GM18511 (cell line): Measurements from ENCODE around the gene AMBRA1.

ENCODE experiments used
- ATAC-seq: cut with Tn5 transposase; IDR thresholded peaks from one replicate; pipeline ENCODE4 v1.9.1; 2021; ENCODE audit warnings: mild to moderate bottlenecking, moderate library complexity; ENCODE audit not compliant: unreplicated experiment

AMBRA1 gene

DNA sequence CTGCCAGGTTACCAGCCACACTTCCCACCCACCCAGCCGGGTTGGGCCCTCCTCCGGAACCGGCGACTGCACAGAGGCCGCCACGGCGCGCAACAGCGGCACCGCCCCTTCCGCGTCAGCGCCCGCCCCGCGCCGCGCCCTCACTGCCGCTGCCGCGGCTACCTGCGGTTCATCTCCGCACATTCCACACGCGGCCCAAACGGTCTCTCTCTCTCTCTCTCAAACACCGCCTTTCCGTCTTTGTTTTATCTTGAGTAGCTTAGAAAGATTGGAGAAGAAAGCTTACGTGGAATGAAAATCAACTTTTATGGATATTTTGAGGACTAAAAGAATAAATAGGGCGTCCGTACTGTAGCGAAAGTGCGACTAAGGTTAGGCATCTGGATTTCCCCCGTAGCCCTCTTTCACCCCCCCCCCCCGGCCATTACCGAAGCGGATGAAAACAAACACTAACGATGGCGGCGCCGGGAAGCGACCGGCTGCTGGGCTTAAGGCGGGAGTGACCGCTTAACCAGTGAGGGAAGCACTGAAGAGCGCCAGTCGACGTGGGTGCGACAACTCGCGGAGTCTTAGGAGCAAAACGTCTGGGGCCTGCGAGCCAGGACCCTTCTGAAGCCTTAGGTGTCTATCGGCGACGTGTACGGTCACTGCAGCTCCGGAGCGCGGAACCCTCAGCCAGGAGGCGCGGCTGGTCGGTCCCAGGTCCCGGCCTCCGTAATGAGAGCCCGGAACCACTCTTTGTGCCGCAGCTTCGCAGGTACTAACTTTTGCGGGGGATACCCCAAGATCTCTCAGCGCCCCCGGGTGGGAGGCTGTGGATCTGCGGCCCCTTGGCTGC lies 23.5 kb upstream of the AMBRA1 start, which contains the start of the genes ATG13 and HARBI1:
Gene ATG13, plus strand, starts transcription at position 420 of the 838 bp plus-strand sequence. CDS start 26,739 bp downstream, outside the sequence.
Gene HARBI1, minus strand, starts transcription at position 94 of the 838 bp plus-strand sequence. CDS start 990 bp downstream, outside the sequence.
- ATAC-seq, result peak; percentile 98

DNA sequence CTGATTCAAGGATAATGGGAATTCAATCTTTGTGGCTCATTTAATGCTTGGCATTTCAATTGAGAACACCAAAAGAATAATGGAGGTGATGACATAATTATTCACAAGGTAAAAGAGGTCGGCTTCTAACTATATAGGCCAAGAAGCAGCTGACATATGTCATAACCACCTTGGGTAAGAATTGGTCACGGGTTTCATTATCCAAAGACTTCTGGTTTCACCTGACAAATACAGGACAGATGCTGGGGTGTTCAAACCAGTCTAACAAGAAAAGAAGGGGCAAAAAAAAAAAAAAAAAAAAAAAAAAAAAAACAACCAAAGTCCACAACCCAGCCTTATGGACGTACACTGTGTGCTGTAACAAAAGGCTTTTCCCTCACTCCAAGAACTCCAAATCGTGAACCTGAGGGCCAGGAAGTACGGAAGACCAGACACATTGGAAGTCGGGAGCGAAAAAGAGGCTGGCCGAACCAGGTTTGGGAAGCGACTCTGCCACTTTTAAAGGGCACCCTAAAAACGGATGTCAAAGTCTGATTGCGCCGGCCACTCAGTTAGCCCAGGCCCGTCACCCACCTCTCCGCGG lies 22.8 kb upstream of the AMBRA1 start:
- peak; percentile 13 for ATAC-seq

DNA sequence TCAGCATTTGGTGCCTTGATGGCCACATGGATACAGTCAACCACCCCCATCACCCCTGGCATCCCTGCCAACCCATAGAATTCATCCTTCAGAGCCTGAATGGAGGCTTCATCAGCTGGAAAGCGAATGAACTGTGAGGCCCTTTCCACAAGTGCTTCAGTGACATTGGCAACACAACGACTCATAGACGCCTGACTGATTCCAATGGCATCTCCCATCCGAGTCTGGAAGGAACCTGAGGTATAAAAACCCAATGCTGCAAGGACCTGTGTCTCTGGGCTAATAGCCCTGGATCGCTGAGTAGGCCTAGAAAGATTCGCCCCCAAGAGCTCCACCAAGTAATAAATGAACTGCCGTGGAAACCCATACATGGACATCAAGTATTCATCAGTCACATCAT lies 21.9 kb upstream of the AMBRA1 start:
- no peak for ATAC-seq

DNA sequence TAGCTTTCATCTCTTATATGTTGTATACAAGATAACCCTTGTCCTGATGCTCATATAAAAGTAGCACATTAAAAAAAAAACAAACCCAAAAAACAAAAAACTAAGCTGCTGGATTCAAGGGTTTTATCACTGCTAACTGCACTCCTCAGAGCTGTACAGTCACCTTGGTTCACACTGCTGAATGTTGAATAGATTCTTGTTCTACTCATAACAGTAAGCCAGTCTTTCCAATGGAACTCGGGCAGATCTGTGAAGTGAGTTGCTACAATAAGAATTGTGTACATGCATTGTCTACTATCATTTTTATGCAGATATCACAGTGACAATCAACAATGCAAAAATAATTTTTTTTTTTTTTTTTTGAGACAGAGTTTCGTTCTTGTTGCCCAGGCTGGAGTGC lies 18.5 kb upstream of the AMBRA1 start:
- no peak for ATAC-seq

DNA sequence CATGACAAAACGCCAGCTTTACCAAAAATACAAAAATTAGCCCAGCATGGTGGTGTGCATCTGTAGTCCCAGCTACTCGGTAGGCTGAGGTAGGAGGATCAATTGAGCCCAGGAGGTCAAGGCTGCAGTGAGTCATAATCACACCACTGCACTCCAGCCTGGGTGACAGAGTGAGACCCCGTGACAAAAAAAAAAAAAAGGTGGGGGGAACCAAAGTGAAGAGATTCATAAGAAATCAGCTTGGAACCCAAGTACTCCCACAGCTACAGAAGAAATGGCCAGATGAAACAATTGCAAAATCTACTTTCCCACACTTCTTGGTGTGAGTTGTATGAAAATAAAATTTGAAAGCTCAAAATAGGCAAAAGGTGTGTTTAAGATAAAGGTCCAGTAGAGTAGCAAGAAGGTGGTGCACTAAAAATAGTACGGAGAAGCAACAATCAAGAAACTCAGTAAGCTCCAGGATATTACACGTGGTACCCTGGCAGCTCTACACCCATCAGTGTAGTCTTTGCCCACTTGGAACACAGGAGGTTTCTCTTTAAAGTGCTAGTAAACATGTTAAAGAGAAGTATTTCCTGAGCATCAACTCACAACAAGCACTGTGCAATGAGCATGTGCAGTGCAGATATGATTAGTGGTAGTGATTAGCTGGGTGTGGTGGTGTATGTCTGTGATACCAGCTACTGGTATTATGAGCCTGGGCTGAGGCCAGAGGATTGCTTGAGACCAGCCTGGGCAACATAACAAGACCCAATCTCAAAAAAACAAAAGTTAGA lies 17.9 kb upstream of the AMBRA1 start:
- no peak for ATAC-seq

DNA sequence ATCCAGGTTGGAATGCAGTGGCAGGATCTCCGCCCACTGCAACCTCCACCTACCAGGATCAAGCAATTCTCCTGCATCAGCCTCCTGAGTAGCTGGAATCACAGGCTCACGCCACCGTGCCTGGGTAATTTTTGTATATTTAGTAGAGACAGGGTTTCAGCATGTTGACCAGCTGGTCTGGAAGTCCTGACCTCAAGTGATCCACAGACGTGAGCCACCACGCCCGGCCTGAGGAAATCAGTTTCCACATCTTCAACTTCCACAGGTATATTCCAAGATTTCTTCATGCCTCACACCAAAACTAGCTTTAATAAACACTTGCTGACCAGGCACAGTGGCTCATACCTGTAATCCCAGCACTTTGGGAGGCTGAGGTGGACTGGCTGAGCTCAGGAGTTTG lies 15.6 kb upstream of the AMBRA1 start:
- ATAC-seq, result no peak

DNA sequence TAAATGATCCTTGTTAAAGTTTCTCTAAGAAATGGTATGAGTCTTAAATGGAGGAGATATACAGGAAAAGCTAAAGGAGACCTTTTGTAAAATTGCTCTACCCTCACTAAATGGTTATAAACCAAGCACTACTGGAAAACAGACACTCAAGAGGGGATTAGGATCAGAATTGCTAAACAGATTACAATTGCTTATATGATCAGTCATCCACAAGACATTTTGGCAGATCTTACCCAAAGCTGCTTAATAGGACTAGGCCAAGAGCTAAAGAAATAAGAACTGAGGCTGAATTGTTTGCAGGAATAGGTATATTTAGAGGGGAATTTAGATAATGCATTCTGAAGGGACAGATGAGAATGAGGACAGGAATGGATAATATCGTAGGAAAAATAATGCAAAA lies 13.7 kb upstream of the AMBRA1 start:
- no peak for ATAC-seq

DNA sequence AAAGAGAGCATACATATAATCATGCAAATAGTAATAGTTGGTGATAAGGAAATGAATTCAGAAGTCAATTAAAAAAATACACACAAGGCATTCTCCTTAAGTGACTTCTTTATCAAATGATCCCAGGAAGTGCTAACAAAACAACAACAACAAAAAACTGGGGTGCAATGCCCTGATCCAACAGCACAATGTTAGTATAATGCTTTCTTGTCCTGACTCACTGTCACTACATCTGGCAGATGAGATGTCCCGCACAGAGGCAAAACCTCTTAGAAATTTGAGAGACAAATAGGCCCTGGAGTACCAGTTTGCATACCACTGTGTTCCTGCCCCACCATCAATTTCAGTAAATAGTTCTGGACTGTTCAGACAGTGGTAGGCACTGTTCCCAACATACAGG lies 11.0 kb upstream of the AMBRA1 start:
- no peak for ATAC-seq

DNA sequence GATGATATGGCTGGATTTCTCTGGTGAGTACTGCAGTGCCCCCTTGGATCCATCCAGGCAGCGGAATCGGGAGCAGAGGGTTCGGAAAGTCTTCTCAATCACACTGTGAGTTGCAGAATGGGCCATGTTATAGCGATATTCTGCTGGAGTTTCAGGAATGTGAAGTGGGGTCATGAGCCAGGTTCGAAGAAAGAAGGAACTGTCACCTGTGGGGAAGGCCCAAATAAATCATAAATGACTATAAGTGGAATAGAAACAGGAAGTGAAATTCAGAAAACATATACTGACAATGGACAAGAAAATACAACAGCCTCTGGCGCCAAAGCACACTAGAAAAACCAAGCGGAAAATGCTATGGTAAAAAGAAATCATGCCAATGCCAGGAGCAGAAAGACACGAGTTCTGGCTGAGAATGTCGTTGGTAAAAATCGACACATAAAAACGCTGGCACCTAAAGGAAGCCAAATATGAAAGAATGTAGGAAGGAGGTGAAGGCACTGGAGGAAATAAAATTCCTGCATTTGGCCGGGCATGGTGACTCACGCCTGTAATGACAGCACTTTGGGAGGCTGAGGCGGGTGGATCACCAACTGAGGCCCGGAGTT lies 10.0 kb upstream of the AMBRA1 start:
- no peak for ATAC-seq

DNA sequence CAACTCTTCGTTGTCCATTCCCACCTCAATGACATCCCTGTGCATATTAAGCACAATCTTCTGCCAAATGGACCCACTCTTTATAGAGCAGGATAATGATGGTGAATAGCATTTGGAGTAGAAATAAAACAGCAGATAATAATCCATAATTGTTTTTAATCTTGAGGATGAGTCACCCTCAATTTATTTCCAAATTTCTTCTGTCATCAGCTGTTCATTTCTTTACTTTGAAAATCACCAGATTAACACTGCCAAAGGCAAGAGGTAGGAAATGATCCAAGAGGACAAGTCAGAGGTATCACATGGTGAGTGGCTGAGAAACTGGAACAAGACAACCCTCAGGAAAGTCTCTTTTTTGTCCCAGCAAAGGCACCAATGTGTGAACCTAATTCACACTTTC lies 7.3 kb upstream of the AMBRA1 start:
- ATAC-seq, result no peak

DNA sequence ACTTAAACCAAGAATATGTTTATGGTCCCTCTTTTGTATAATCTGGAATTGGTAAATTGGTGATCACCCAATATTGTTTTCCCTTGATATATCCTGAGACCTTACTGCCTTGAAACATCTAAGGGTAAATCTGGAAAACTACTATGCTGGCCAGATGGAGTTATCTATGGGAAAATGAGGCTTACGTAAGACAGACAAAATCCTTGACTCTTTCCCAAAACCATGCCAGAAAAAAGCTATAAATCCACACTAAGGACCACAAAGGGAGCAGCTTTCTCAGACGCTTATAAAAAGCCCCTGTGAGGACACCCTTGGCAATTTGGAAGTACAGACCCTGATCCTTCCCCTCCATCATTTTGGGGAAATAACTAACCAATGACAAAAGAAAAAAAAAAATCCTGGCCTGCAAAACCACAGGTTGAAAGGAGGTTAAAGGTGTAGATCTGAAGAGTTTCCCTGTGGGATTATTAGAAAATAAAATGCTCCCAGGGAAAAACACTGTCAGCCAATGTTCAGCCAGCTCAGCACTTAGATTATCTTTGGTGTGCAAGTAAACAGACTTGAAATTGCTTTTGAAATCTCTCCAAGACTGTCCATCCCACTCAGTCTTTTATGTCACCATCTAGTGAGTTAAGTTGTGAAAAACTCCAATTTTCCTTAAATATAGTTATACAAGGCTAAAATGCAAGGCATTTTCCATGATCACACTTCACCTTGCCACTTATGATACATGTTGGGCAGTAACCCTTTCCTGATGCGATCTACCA lies 6.6 kb upstream of the AMBRA1 start:
- no peak for ATAC-seq

DNA sequence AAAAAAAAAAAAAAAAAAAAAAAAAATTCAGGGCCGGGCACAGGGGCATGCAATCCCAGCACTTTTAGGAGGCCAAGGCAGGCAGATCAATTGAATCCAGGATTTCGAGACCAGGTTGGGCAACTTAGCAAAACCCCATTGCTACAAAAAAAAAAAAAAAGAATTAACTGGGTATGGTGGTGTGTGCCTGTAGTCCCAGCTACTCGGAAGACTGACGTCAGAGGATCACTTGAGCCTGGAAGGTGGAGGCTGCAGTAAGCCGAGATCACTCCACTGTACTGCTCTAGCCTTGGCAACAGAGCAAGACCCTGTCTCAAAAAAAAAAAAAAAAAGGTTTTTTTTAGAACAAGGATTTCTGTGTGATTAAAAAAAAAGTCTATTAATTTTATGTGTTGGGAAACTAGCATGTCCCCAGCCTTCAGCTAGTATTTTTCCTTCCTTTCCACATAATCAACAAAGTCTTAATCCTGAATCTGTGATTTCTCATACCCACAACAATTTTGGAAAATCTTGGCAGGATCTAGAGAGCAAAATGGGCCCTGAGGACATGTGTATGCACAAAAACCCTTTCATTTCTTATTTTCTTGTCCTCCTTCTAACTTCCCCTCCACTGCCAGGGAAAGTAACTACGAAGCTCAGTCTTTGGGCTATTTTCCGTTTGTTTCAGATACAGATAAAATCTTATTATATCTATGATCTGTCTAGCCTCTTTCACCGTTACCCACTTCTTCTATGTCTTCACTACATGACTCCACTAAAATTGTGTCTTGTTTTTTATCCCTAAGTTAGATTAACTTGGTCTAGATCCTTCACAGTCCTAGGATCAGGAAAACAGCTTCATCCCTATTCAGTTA lies 5.7 kb upstream of the AMBRA1 start:
- ATAC-seq, result no peak

DNA sequence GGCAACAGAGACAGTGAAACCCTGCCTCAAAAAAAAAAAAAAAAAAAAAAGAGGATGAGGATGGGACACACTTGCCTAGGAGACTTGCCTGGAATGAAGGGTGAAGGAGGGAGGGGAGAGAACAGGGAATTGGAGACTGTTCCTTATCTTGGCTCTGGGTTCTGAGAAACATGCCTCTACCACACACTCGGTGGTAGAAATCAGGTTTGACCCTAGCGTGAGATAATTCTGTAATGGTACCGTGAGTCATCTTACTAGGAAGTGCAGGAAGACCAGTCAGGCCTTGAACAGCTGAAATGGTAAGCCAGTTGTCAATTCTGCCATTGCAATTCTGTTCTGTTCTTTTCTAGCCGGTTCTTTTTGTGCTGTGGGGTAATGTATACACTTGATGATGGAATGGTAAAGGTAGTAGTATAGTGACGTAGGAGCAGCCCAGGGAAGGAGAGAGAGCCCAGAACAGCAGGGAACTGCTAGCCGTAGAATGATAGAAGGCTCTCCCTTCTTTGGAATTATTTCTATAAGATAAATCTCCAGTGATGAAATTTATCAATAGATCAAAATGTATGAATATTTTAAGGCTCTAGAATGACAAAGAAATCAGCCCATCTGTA lies 3.9 kb upstream of the AMBRA1 start:
- ATAC-seq, result no peak

DNA sequence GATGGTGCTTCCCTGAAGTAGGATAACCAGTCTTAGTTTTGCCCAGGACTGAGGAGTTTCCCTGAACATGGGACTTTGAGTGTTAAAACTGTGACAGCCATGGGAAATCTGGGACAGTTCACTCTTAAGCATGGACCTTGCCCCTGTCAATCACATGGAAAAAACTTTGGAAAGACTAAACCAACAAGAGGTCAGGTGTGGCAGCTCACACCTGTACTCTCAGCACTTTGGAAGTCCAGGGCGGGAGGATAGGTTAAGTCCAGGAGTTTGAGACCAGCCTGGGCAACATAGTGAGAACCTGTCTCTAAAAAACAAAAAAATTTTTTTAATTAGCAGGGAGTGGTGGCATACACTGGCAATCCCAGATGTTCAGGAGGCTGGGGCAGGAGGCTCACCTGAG lies 3.3 kb upstream of the AMBRA1 start:
- no peak for ATAC-seq

DNA sequence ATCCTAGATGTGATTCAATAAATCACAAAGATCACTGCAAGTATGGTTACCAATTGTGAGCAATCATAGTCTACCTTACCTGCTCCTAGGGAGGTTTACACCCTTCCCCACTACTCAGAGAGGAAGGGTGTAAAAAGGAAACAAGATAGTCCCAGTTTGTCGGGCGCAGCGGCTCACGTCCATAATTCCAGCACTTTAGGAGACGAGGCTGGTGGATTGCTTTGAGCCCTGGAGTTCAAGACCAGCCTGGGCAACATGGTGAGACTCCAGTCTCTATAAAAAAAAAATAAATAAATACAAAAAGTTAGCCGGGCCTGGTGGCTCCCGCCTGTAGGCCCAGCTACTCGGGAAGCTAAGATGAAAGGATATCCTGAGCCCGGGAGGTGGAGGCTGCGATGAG lies 962 bp upstream of the AMBRA1 start:
- no peak for ATAC-seq

DNA sequence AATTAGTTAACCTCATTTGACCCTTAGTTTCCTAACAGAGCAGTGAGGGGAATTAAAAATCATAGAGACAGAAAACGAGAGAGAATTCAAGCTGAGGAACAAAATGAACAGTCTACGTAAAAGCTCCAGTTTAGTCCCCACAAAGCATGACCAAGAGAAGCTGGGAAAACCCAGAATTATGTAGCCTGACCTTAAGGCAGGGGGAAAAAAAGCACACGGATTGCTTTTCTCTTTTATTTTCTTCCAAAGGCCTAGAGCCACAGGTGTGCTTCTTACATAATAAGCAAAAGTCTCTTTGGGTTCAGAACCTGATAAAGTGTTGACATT lies 514 bp upstream of the AMBRA1 start:
- ATAC-seq, result no peak

DNA sequence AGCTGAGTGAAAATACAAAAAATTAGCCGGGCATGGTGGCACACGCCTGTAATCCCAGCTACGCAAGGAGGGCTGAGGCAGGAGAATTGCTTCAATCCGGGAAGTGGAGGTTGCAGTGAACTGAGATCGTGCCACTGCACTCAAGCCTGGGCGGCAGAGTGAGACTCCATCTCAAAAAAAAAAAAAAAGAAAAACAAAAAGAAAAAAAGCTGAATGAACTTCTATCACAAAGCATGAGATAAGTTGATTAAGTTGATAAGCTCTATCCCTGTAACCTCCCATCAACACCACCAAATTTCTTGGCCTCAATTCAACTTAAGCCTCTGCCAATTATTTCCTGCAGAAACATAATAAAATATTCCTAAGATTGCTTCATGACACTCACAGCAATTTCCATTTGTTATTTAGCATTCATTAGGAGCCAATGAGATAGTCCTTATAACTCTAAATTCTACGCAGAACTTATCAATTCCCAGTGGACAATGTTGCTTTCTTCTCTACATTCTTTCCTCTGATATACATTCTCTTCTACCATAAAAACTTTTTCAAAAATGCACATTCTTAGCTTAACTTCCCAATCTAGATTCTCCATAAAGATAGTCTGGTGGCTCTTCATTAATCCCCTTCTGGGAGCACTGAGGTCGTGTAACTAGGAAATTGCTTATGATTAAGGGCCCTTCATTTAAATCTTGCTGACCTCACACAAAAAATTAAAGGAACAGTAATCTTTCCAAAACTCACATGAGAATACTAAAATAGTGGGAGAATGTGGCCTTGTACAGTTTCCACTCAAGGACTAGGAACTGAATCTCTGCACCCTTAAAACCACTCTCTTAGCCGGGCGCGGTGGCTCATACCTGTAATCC lies 2.9 kb downstream of the AMBRA1 start:
- ATAC-seq, result no peak

DNA sequence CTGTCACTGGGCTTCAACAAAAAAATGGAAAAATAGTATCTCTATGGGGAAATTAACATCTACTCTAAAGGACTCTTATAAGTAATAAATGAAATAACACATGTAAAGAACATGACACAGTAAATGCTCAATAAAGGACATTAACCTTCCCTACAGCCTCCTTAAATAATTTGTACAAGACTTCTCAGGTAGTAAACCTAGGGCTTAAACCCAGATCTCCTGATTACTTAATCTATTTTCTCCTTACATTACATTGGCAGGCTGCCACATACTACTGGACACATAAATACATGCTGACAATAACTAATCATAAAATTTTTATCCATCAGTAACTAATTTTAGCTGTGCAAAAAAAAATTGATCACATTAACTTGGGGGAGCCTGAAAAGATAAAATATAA lies 4.9 kb downstream of the AMBRA1 start:
- no peak for ATAC-seq
